GM18520 (cell line): ENCODE results near the gene NPEPPS.
A peak's percentile ranks its signal among the peaks of the same experiment; 100 is the strongest.

Source experiments
- ATAC-seq: cut with Tn5 transposase; IDR thresholded peaks from one replicate; pipeline ENCODE4 v1.9.1; 2021; ENCODE audit not compliant: unreplicated experiment

NPEPPS gene

DNA sequence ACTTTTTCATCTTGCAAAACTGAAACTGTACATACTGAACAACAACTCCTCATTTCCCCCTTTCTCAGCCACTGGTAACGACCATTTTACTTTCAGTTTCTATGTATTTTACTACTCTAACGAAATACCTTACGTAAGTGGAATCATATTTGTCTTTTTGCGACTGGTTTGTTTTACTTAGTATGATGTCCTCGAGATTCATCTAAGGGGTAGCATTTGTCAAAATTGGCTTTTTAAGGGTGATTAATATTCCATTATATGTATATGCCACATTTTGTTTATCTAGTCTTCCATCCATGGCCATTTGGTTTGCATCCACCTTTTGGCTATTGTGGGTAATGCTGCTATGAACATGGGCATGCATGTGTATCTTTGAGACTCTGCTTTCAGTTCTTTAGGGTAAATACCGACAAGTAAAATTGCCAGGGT, 129.2 kb downstream of the NPEPPS start:
- peak; percentile 48 for ATAC-seq

DNA sequence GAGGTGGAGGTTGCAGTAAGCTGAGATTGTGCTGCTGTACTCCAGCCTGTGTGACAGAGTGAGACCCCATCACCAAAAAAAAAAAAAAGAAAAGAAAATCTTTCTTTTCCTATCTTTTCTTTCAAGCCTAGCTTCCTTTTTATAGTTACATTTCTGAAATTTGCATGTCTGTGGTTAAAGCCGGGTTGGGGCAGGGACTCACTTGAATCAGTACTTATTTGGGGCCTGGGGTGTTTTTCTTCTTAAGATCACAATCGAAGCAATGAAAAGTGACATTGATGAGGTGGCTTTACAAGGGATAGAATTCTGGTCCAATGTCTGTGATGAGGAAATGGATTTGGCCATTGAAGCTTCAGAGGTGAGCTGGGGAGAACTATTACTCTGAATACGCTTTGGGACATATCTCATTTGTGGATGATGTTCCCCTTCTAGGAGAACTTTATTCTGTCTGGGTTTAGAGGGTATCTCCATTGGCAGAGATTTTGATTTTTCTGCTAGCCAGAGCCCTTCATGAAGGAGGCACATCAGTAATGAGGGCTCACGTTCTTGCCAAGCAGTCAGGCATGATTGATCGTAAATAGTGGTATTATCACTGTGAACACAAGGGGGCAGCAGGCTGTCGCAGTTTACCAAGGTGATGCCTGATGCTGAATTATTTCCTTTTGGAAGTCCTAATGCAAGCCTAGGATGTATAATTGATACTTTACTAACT, 133.2 kb downstream of the NPEPPS start:
- no peak for ATAC-seq

DNA sequence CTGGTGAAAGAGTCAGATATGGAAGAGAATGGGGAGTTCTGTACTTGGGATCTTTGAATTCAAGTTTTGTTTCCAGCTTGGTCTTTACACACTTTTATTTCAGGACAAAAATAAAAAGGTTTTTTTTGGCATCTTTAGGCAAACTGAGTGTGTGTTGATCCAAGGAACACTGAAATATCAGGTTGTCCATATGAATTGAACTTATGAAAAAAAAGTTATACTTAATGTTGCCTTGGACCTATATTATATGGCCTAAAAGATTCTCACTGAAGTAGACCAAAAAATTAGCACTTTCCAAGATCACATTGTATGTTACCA, 133.7 kb downstream of the NPEPPS start:
- no peak for ATAC-seq

DNA sequence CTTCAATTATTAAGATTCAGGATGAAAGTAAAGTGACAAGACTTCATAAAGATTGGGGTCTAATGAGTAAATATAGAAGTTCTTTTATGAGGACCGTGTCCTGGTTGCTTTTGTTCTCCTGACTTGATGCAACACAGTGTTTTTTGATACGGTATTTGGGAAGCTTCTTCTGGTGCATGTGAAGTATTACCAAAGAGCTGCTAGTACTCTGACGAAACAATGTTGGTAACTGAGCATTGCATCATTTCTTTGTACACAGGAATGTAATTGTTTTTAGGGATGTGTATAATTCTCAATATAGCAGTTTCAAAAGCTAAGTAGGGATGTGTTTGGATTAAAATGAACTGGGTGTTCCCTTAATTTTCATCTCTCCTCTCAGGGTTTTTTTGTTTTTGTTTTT, 134.7 kb downstream of the NPEPPS start:
- no peak for ATAC-seq

DNA sequence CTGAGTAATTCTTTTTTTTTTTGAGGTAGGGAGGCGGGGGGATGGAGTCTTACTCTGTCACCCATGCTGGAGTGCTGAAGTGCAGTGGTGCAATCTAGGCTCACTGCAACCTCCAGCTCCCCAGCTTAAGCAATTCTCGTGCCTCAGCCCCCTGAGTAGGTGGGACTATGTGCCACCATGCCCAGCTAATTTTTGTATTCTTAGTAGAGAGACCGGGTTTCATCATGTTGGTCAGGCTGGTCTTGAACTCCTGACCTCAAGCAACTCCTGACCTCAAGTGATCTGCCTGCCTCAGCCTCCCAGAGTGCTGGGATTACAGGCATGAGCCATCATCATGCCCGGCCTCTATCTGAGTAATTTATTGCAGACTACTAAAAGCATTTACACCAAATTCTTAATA, 138.2 kb downstream of the NPEPPS start:
- no peak for ATAC-seq

DNA sequence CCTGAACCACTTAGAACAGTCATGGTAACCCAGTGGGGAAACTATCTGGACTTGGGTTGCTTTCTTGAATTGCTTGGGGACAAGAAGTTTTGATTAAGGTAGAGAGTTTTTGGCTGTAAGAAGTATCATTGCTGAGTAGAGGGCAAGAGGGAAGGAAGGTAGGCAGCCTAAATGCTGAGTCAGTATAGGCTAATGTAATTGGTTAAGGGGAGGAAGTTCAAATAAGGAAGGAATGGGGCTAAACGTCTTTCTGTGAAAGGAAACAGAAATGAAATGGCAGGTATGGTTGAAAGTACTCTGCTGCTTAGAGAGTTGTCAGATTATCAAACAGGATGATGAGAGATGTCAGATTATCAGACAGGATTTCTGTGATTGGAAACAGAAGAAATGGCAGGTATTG, 139.2 kb downstream of the NPEPPS start:
- no peak for ATAC-seq
